Activated CD4-positive, alpha-beta memory T cell treated with anti-CD3 and anti-CD28 coated beads for 36 hours (primary cell): ENCODE results near the gene A1BG. TPM values are rescaled to one million over a fixed set of nuclear protein-coding genes. Genes with fewer than 3 reads are reported as not detected.
A peak's percentile ranks its signal among the peaks of the same experiment; 100 is the strongest.
"Not testable (repeated sequence)": the region's sequence is repeated elsewhere in the genome, so short reads cannot be mapped to it uniquely, and the experiment has no call there.

Source experiments
- CTCF ChIA-PET: fragments of 350-600 bp; sonication (Branson Sonifier 250); formaldehyde crosslinking; loops from one replicate; lab custom pipeline; 2021; ENCODE audit warnings: antibody characterized with exemption, inconsistent platforms; lab: Charles Lee
- POLR2A ChIA-PET: fragments of 350-600 bp; sonication (Branson Sonifier 250); formaldehyde crosslinking; loops from one replicate; lab custom pipeline; 2021; ENCODE audit warnings: antibody characterized with exemption; lab: Charles Lee
- DNase-seq: peaks from one replicate; pipeline ENCODE4 v3.0.0-alpha.2; 2020
- H3K27ac Mint-ChIP-seq: one replicate; pipeline ENCODE4 v1.8.0; 2021; ENCODE audit warnings: mixed read lengths
- H3K27me3 Mint-ChIP-seq: one replicate; pipeline ENCODE4 v1.8.0; 2021; ENCODE audit warnings: mixed read lengths
- H3K36me3 Mint-ChIP-seq: one replicate; pipeline ENCODE4 v1.8.0; 2021; ENCODE audit warnings: mixed read lengths
- H3K4me1 Mint-ChIP-seq: one replicate; pipeline ENCODE4 v1.8.0; 2021; ENCODE audit warnings: low read depth, mixed read lengths
- H3K4me3 Mint-ChIP-seq: one replicate; pipeline ENCODE4 v1.8.0; 2021; ENCODE audit warnings: mild to moderate bottlenecking, mixed read lengths
- H3K9me3 Mint-ChIP-seq: one replicate; pipeline ENCODE4 v1.8.0; 2021; ENCODE audit warnings: mixed read lengths
- intact Hi-C: fragments of 100-400 bp; cut with micrococcal nuclease; formaldehyde crosslinking; loops from one replicate; pipeline ENCODE4 v1.15.1; 2023
- total RNA-seq, 2 experiments: library from RNA; stranded (reverse); gene quantifications; one replicate each; pipeline ENCODE4 v1.2.3, GENCODE V29; 2021

The A1BG gene
- total RNA-seq, 2 experiments from 2014 or later: 9.9 to 12.9 TPM

DNA sequence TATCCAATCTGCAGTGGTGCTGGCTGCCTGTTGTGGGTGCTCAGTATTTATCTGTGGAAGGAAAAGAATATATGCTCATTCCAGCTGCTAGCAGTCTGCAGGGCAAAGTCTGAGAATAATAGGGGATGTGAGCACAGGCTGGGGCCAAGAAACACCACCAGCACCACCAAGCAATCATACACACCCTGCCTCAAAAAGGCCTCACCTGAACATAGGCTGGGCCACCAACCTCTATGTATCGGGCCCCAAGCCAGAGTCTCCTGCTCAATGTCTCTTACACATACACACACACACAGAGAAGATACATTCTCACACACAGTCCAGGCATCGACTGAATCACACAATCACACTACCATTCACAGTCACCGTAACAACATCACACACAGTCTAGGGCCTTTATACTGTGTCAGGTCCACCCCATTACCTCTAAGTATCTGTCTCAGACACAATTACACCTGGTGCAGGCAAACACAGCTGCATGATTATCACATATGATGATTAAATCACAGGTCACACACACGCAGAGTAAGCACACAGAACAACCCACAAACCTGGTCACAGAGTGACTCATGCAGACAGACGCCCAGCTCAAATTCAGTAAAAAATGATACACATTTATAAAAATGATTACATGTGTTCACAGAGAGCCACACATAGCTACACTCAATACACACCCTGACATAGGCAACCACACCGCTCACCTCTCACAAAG is 27.8 kb downstream of the A1BG start:
- intact Hi-C loops: loop anchor here (1.0 to 5.0 kb wide), 5 partner anchors 20 to 194 kb away; partner anchors contain the start of genes ERVK3-1, ZBTB45, ZNF497 and ZNF584
- CTCF ChIA-PET: interaction anchor here (2.8 kb wide), 1 partner anchor 195 kb away, joined by 11 read pairs; the partner anchor contains the start of gene ZBTB45
- H3K9me3 Mint-ChIP-seq: no peaks in the 10 kb centered on the region
- H3K4me3 Mint-ChIP-seq: no peak overlapping the region
- peaks cover 1% of the 10 kb centered on the region for H3K36me3 Mint-ChIP-seq
- DNase-seq: peak; percentile 29
- H3K27ac Mint-ChIP-seq: no peak overlapping the region
- POLR2A ChIA-PET: interaction anchor here (0.5 to 0.6 kb wide), 2 partner anchors 63 to 564 kb away, joined by 3 read pairs; no protein-coding TSS in a partner anchor
- H3K4me1 Mint-ChIP-seq: peaks cover 4% of the 10 kb centered on the region
- H3K27me3 Mint-ChIP-seq: no peaks in the 10 kb centered on the region

- CTCF ChIA-PET: no interaction called here
- H3K27me3 Mint-ChIP-seq: no peaks in the 10 kb centered on the region
- POLR2A ChIA-PET: no interaction called here
- no peaks in the 10 kb centered on the region for H3K4me1 Mint-ChIP-seq
- H3K36me3 Mint-ChIP-seq: peaks cover 16% of the 10 kb centered on the region
- intact Hi-C loops: no loop called here
- no peak overlapping the region for H3K4me3 Mint-ChIP-seq
- H3K27ac Mint-ChIP-seq: no peak overlapping the region
- no peaks in the 10 kb centered on the region for H3K9me3 Mint-ChIP-seq
- no peak for DNase-seq
Measured at GRCh38 chr19:58319241-58319640, 34.1 kb downstream of the A1BG start.

DNA sequence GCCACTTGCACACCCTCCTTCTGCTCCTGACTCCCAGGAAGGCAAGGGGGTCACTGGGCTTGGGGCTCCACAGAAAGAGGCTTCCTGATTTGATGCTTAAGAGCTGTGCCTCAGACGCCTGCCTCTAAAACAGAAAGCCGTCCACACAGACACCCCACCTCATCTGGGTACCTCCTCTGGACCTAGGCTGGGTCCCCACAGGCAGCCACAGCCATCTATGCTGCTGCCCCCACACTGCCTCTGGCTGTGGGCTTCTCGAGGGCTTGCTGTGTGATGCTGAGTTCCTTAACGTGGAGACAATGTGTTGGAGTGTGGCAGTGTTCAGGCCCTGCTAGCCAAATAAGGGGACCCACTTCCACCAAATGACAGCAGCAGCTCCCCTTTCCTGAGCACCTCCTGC is 35.0 kb downstream of the A1BG start:
- intact Hi-C loops: no loop called here
- Mint-ChIP-seq H3K27me3 (no peaks in the 10 kb centered on the region), H3K27ac (no peak overlapping the region), H3K36me3 (peaks cover 23% of the 10 kb centered on the region), H3K4me1 (no peaks in the 10 kb centered on the region), H3K9me3 (no peaks in the 10 kb centered on the region), H3K4me3 (no peak overlapping the region)
- POLR2A ChIA-PET: no interaction called here
- CTCF ChIA-PET: interaction anchor here (0.6 kb wide), 1 partner anchor 19 kb away, joined by 3 read pairs; no protein-coding TSS in a partner anchor
- no peak for DNase-seq

GRCh38 chr19:58317476-58318072 is 35.7 kb downstream of the A1BG start:
- H3K4me3 Mint-ChIP-seq: no peak overlapping the region
- H3K4me1 Mint-ChIP-seq: no peaks in the 10 kb centered on the region
- ChIA-PET POLR2A (interaction anchor here (0.6 to 1.1 kb wide), 2 partner anchors 9 to 99 kb away, joined by 3 to 5 read pairs; partner anchors contain the start of gene ZSCAN22), CTCF (interaction anchor here (0.6 to 1.0 kb wide), 2 partner anchors 9 to 18 kb away, joined by 3 read pairs; partner anchors contain the start of gene ZSCAN22)
- no peaks in the 10 kb centered on the region for H3K27me3 Mint-ChIP-seq
- no peaks in the 10 kb centered on the region for H3K9me3 Mint-ChIP-seq
- H3K36me3 Mint-ChIP-seq: peaks cover 30% of the 10 kb centered on the region
- no peak overlapping the region for H3K27ac Mint-ChIP-seq
- peak; percentile 22 for DNase-seq
- intact Hi-C loops: no loop called here

- Mint-ChIP-seq H3K9me3 (no peaks in the 10 kb centered on the region), H3K4me1 (no peaks in the 10 kb centered on the region), H3K27ac (no peak overlapping the region), H3K36me3 (peaks cover 47% of the 10 kb centered on the region), H3K4me3 (no peak overlapping the region), H3K27me3 (no peaks in the 10 kb centered on the region)
- ChIA-PET POLR2A (no interaction called here), CTCF (no interaction called here)
- no peak for DNase-seq
- intact Hi-C loops: no loop called here
Measured at GRCh38 chr19:58315580-58315979, 37.7 kb downstream of the A1BG start.

GRCh38 chr19:58311345-58311865 is 41.9 kb downstream of the A1BG start:
- CTCF ChIA-PET: no interaction called here
- no peaks in the 10 kb centered on the region for H3K9me3 Mint-ChIP-seq
- intact Hi-C loops: no loop called here
- H3K4me3 Mint-ChIP-seq: no peak overlapping the region
- no peak for DNase-seq
- peaks cover 23% of the 10 kb centered on the region for H3K4me1 Mint-ChIP-seq
- H3K27me3 Mint-ChIP-seq: no peaks in the 10 kb centered on the region
- no peak overlapping the region for H3K27ac Mint-ChIP-seq
- H3K36me3 Mint-ChIP-seq: peaks cover 80% of the 10 kb centered on the region
- POLR2A ChIA-PET: no interaction called here

DNA sequence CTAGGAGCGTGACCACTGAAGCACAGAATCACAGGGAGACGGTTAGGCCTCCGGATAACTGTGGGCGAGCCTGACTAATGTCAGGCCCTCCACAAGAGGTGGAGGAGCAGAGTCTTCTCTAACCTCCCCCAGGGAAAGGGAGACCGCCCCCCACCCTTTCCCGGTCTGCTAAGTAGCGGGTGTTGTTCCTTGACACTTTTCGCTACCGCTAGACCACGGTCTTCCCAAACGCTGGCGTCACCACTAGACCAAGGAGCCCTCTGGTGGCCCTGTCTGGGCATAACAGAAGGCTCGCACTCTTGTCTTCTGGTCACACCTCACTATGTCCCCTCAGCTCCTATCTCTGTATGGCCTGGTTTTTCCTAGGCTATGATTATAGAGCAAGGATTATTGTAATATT is 42.6 kb downstream of the A1BG start:
- CTCF ChIA-PET, H3K27ac Mint-ChIP-seq: not testable (repeated sequence)

DNA sequence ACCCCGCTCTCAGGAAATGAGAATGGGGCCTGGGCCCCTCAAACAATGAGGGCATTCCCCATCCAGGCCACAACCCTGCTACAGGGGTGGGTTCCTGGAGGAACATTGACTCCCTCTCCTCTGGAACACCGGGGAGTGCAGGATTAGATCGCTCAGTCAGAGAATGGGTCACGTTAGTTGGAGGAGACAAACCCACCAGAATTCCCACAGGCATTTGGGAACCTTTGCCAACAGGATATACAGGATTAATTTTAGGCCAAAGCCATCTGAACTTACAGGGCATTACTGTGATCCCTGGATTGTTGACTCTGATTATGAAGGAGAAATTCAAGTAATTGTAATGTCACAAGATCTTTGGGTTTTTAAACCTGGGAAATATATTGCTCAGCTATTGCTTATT is 45.6 kb downstream of the A1BG start:
- POLR2A ChIA-PET: no interaction called here
- Mint-ChIP-seq H3K4me1 (peaks cover 42% of the 10 kb centered on the region), H3K27me3 (no peaks in the 10 kb centered on the region), H3K4me3 (no peak overlapping the region), H3K9me3 (no peaks in the 10 kb centered on the region), H3K27ac (no peak overlapping the region), H3K36me3 (peaks cover 65% of the 10 kb centered on the region)
- CTCF ChIA-PET: interaction anchor here (2.0 kb wide), 1 partner anchor 212 kb away, joined by 8 read pairs; the partner anchor contains the start of gene ZBTB45
- DNase-seq: no peak
- intact Hi-C loops: no loop called here

More for the DNA sequence above, 42.6 kb downstream of the A1BG start:
- peaks cover 83% of the 10 kb centered on the region for H3K36me3 Mint-ChIP-seq
- POLR2A ChIA-PET, H3K27me3 Mint-ChIP-seq, H3K4me3 Mint-ChIP-seq, intact Hi-C loops, H3K9me3 Mint-ChIP-seq: not testable (repeated sequence)
- peak; percentile 29 for DNase-seq
- H3K4me1 Mint-ChIP-seq: peaks cover 29% of the 10 kb centered on the region

- ChIA-PET CTCF (interaction anchor here (0.6 to 2.0 kb wide), 4 partner anchors 15 to 214 kb away, joined by 3 to 8 read pairs (median 3); partner anchors contain the start of gene ZBTB45), POLR2A (interaction anchor here (2.5 kb wide), 1 partner anchor 56 kb away, joined by 6 read pairs; the partner anchor contains the start of gene ZNF497)
- intact Hi-C loops: loop anchor here (1.0 to 2.0 kb wide), 10 partner anchors 20 to 266 kb away; partner anchors contain the start of genes RPS5, TRIM28, ZNF132 and ZNF497
- Mint-ChIP-seq H3K4me1 (peaks cover 42% of the 10 kb centered on the region), H3K36me3 (peaks cover 60% of the 10 kb centered on the region), H3K4me3 (peak overlapping the region; percentile 89), H3K27me3 (no peaks in the 10 kb centered on the region), H3K27ac (peak overlapping the region; percentile 92), H3K9me3 (no peaks in the 10 kb centered on the region)
- DNase-seq: no peak
Measured at GRCh38 chr19:58305932-58306323, 47.4 kb downstream of the A1BG start.

DNA sequence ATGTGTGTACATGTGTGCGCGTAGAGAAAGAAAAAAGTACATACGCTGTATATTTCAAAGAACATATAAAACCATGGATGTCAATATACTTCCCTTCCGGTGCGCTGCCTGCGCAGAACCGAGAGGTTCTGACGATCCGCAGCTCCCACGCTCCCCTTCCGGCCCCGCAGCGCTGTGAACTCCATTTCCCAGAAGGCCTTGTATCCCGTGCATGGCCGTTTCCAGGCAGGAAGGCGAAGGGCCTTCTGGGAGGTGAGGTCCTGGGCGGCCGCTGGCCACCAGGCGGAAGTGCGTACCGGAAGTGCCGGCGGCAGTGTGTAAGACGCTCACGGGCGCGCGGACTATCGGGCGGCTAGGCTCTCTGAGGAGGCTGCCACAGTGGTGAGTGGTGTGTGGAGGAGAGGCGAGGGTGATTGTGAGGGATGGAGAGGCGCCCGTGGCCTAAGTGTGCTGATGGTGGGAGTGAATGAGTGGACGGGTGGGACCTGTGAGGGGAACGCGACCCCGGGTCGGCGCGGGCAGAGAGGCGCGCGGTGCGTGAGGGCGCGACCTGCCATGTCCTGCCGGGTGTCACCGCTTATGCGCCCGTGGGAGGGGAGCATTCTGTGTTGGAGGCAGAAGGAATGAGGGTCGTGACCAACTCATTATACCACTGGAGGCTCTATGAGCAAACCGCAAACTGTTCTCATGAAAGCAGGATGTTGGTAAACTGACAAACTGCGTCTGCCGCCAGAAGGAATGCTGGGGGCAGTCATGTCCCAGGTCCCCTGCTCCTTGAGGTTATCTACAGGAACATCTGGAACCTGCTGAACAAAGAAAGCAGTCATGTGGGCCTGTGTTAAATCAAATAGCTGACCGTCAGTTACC is 48.0 kb downstream of the A1BG start, which contains the start of gene ERVK3-1:
Gene ERVK3-1 (plus strand): TSS at position 313 of the 867 bp plus-strand sequence. CDS start 6,792 bp downstream, outside the sequence.
- peak; percentile 97 for DNase-seq
- ChIA-PET POLR2A (interaction anchor here (0.7 to 2.5 kb wide), 2 partner anchors 57 to 161 kb away, joined by 3 to 6 read pairs; partner anchors contain the start of genes ZNF324 and ZNF497), CTCF (interaction anchor here (0.6 to 1.1 kb wide), 7 partner anchors 16 to 215 kb away, joined by 3 read pairs; partner anchors contain the start of genes ZBTB45 and ZNF132)
- peaks cover 60% of the 10 kb centered on the region for H3K36me3 Mint-ChIP-seq
- no peaks in the 10 kb centered on the region for H3K9me3 Mint-ChIP-seq
- intact Hi-C loops: loop anchor here (1.0 to 2.0 kb wide), 10 partner anchors 21 to 267 kb away; partner anchors contain the start of genes RPS5, TRIM28, ZNF132 and ZNF497
- no peaks in the 10 kb centered on the region for H3K27me3 Mint-ChIP-seq
- H3K4me1 Mint-ChIP-seq: peaks cover 42% of the 10 kb centered on the region
- H3K4me3 Mint-ChIP-seq: peak within 1 kb of the TSS; percentile 89
- H3K27ac Mint-ChIP-seq: peak within 1 kb of the TSS; percentile 92

DNA sequence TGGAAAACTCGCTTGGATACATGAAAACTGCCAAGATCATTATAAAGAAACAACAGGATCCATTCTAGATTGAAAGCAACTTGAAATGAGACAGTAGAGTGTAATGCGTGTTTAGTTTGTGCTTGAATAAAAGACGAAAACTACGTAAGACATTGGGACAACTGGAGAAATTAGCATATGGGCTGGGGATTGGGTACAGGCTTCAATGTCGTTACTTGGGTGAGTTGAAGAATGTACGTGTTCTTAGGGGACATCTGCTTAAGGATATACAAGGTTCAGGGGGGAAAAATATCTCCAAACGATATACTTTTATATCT is 48.6 kb downstream of the A1BG start:
- no peak for DNase-seq
- Mint-ChIP-seq H3K4me3 (peak overlapping the region; percentile 89), H3K27ac (peak overlapping the region; percentile 92), H3K27me3 (no peaks in the 10 kb centered on the region), H3K4me1 (peaks cover 42% of the 10 kb centered on the region), H3K36me3 (peaks cover 63% of the 10 kb centered on the region), H3K9me3 (no peaks in the 10 kb centered on the region)
- intact Hi-C loops: loop anchor here (1.0 to 2.0 kb wide), 10 partner anchors 22 to 268 kb away; partner anchors contain the start of genes RPS5, TRIM28, ZNF132 and ZNF497
- CTCF ChIA-PET: interaction anchor here (0.6 to 1.0 kb wide), 3 partner anchors 17 to 215 kb away, joined by 3 read pairs; partner anchors contain the start of genes ZBTB45 and ZNF132
- POLR2A ChIA-PET: interaction anchor here (0.7 to 2.5 kb wide), 2 partner anchors 58 to 162 kb away, joined by 3 to 6 read pairs; partner anchors contain the start of genes ZNF324 and ZNF497
